EL (cell line): ENCODE measurements around the gene HERPUD1.
"Not testable (repeated sequence)": the region's sequence is repeated elsewhere in the genome, so short reads cannot be mapped to it uniquely, and the experiment has no call there.

ENCODE experiments used
- DNase-seq: peaks from one replicate; pipeline ENCODE4 v3.0.0-alpha.2; 2016

The HERPUD1 gene

GRCh38 chr16:56961851-56962281, 29.9 kb downstream of the HERPUD1 start, which contains the start of gene CETP:
CETP (plus strand) TSS chr16:56961950; CDS start chr16:56961980, 30 bp downstream.
- DNase-seq: no peak

GRCh38 chr16:56964243-56965148, 32.6 kb downstream of the HERPUD1 start:
- DNase-seq: peak; percentile 93

GRCh38 chr16:56965149-56966092, 33.5 kb downstream of the HERPUD1 start:
- DNase-seq: peak; percentile 34

GRCh38 chr16:56966093-56966475, 34.1 kb downstream of the HERPUD1 start:
- DNase-seq: no peak

- DNase-seq: peak; percentile 59
These were observed 35.8 kb downstream of the HERPUD1 start for GRCh38 chr16:56967733-56968132.

- DNase-seq: no peak
These were observed 37.8 kb downstream of the HERPUD1 start for GRCh38 chr16:56969769-56970168.

- peak; percentile 34 for DNase-seq
These were observed 39.2 kb downstream of the HERPUD1 start for GRCh38 chr16:56970934-56971767.

- DNase-seq: no peak
These were observed 39.8 kb downstream of the HERPUD1 start for GRCh38 chr16:56971768-56972043.

GRCh38 chr16:56972403-56973293, 40.7 kb downstream of the HERPUD1 start:
- DNase-seq: no peak

GRCh38 chr16:56973294-56973689, 41.4 kb downstream of the HERPUD1 start:
- no peak for DNase-seq

- not testable (repeated sequence) for DNase-seq
These were observed 42.0 kb downstream of the HERPUD1 start for GRCh38 chr16:56973899-56974298.

- no peak for DNase-seq
These were observed 42.8 kb downstream of the HERPUD1 start for GRCh38 chr16:56974549-56975300.

GRCh38 chr16:56975714-56976113, 43.8 kb downstream of the HERPUD1 start:
- no peak for DNase-seq

- no peak for DNase-seq
These were observed 45.3 kb downstream of the HERPUD1 start for GRCh38 chr16:56977216-56977615.

- no peak for DNase-seq
These were observed 46.0 kb downstream of the HERPUD1 start for GRCh38 chr16:56977823-56978430.

GRCh38 chr16:56980201-56980535, 48.2 kb downstream of the HERPUD1 start:
- no peak for DNase-seq

- DNase-seq: no peak
These were observed 49.1 kb downstream of the HERPUD1 start for GRCh38 chr16:56980792-56981724.

- no peak for DNase-seq
These were observed 49.9 kb downstream of the HERPUD1 start for GRCh38 chr16:56981729-56982271.

- DNase-seq: no peak
These were observed 50.8 kb downstream of the HERPUD1 start for GRCh38 chr16:56982695-56983094.
